HG03565 (cell line): ENCODE data around the gene TOLLIP.

ENCODE experiments used
- ATAC-seq: cut with Tn5 transposase; IDR thresholded peaks from one replicate; pipeline ENCODE4 v1.9.1; 2021; ENCODE audit warnings: mild to moderate bottlenecking, moderate library complexity; ENCODE audit not compliant: unreplicated experiment

The TOLLIP gene

DNA sequence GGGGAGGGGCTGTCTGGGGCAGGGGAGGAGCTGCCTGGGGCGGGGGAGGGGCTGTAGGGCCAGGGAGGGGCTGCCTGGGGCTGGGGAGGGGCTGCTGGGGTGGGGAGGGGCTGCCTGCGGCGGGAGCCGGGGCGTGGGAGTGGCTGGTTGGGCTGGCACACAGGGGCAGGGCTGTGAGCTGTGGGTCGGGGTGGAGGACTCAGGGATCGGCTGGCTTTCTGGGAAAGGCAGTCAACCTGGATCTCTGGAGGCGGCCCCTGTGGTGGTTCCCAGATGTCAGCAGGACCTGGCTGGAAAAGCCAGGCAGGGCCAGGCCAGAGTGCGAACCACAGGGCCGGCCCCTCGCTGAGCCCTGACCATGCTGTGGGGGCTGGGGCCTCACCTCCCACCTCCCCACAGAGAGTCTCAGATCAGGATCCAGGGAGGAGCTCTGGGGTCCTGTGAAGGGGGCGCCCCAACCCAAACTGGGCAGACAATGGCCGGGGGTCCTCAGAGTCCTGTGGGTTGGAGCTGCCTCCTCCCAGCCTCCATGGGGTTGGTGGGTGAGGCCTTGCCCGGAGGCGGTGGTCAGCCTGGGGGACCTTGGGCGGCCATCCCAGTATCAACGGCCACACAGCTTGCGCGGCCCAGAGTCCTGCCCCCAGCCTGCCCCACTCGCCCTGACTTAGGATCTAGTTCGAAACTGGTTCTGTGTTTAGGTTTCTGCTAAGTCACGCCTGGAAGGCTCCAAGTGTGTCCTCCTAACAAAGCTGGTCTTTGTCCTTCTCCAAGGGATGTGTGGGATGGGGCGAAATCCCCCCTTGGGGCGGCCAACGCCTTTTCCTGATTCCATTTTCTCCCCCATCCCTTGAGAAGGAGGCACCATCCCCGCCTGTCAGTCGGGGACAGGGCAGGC, 84.7 kb downstream of the TOLLIP start:
- ATAC-seq = no peak
